Activated CD4-positive, alpha-beta T cell treated with anti-CD3 and anti-CD28 coated beads for 36 hours (primary cell): ENCODE measurements around the gene APOM. TPM values are rescaled to one million over a fixed set of nuclear protein-coding genes. Genes with fewer than 3 reads are reported as not detected.

Source experiments
- ATAC-seq: fragments of 200-7000 bp; cut with Tn5 transposase; one replicate; pipeline ENCODE4 v1.10.0; 2021; ENCODE audit warnings: mild to moderate bottlenecking, moderate library complexity
- CTCF ChIA-PET: fragments of 350-600 bp; sonication (Branson Sonifier 250); formaldehyde crosslinking; loops from one replicate; lab custom pipeline; 2021; ENCODE audit warnings: antibody characterized with exemption; lab: Charles Lee
- POLR2A ChIA-PET: fragments of 350-600 bp; sonication (Branson Sonifier 250); formaldehyde crosslinking; loops from one replicate; lab custom pipeline; 2021; ENCODE audit warnings: antibody characterized with exemption, inconsistent platforms; lab: Charles Lee
- DNase-seq: peaks from one replicate; pipeline ENCODE4 v3.0.0-alpha.2; 2020
- H3K27ac Mint-ChIP-seq: one replicate; pipeline ENCODE4 v1.8.0; 2021; ENCODE audit warnings: mixed read lengths
- H3K27me3 Mint-ChIP-seq: one replicate; pipeline ENCODE4 v1.8.0; 2021; ENCODE audit warnings: mixed read lengths
- H3K36me3 Mint-ChIP-seq: one replicate; pipeline ENCODE4 v1.8.0; 2021; ENCODE audit warnings: low read depth, mixed read lengths
- H3K4me1 Mint-ChIP-seq: one replicate; pipeline ENCODE4 v1.8.0; 2021; ENCODE audit warnings: mixed read lengths
- H3K4me3 Mint-ChIP-seq: one replicate; pipeline ENCODE4 v1.8.0; 2021; ENCODE audit warnings: mild to moderate bottlenecking, moderate library complexity, mixed read lengths
- H3K9me3 Mint-ChIP-seq: one replicate; pipeline ENCODE4 v1.8.0; 2021; ENCODE audit warnings: low read depth, mixed read lengths
- intact Hi-C, 2 experiments: fragments of 100-400 bp; cut with DNase I in 1 of 2; cut with micrococcal nuclease in 1 of 2; formaldehyde crosslinking; loops; one replicate each; pipeline versions ENCODE4 v1.14.2 to v1.15.1; 2022 to 2024; cut with DNase I, micrococcal nuclease
- total RNA-seq, 2 experiments: library from RNA; stranded (reverse); gene quantifications; one replicate each; pipeline ENCODE4 v1.2.3, GENCODE V29; 2021

The APOM gene
- total RNA-seq, 2 experiments from 2014 or later: 3.4 to 4.0 TPM

GRCh38 chr6:31681135-31681671, 25.5 kb downstream of the APOM start:
- Mint-ChIP-seq H3K27ac (peak overlapping the region; percentile 49), H3K4me3 (peak overlapping the region; percentile 66), H3K36me3 (no peaks in the 10 kb centered on the region), H3K9me3 (no peaks in the 10 kb centered on the region), H3K4me1 (peaks cover 15% of the 10 kb centered on the region), H3K27me3 (no peaks in the 10 kb centered on the region)
- peak; percentile 72 for DNase-seq
- ATAC-seq: peak; percentile 76
- ChIA-PET CTCF (interaction anchor here (0.7 to 1.0 kb wide), 7 partner anchors 26 to 241 kb away, joined by 3 to 4 read pairs (median 4); no protein-coding TSS in a partner anchor), POLR2A (interaction anchor here (0.5 to 0.8 kb wide), 2 partner anchors 39 to 145 kb away, joined by 3 read pairs; no protein-coding TSS in a partner anchor)
- intact Hi-C loops: loop anchor here (1.0 to 10.0 kb wide), 7 partner anchors 22 to 276 kb away; partner anchors contain the start of genes NELFE (in 2 of the 2), SKIC2 (in 2 of the 2), ABHD16A (in 1 of the 2) and DDAH2 (in 1 of the 2)

GRCh38 chr6:31683591-31683990, 27.9 kb downstream of the APOM start:
- ChIA-PET POLR2A (no interaction called here), CTCF (interaction anchor here (0.6 to 1.6 kb wide), 3 partner anchors 86 to 163 kb away, joined by 3 to 5 read pairs (median 4); no protein-coding TSS in a partner anchor)
- Mint-ChIP-seq H3K36me3 (peaks cover 8% of the 10 kb centered on the region), H3K4me1 (peaks cover 15% of the 10 kb centered on the region), H3K4me3 (no peak overlapping the region), H3K27me3 (no peaks in the 10 kb centered on the region), H3K9me3 (no peaks in the 10 kb centered on the region), H3K27ac (no peak overlapping the region)
- ATAC-seq (no peak), DNase-seq (no peak)
- intact Hi-C loops: loop anchor here (5.0 to 10.0 kb wide), 3 partner anchors 179 to 274 kb away; partner anchors contain the start of genes NELFE (in 2 of the 2), SKIC2 (in 2 of the 2) and NEU1 (in 1 of the 2)

GRCh38 chr6:31686483-31686882, 30.8 kb downstream of the APOM start:
- DNase-seq: no peak
- ChIA-PET POLR2A (interaction anchor here (0.7 kb wide), 1 partner anchor 25 kb away, joined by 3 read pairs; no protein-coding TSS in a partner anchor), CTCF (interaction anchor here (0.6 kb wide), 1 partner anchor 146 kb away, joined by 3 read pairs; no protein-coding TSS in a partner anchor)
- Mint-ChIP-seq H3K9me3 (no peaks in the 10 kb centered on the region), H3K27ac (no peak overlapping the region), H3K4me3 (no peak overlapping the region), H3K27me3 (no peaks in the 10 kb centered on the region), H3K4me1 (peaks cover 9% of the 10 kb centered on the region), H3K36me3 (peaks cover 12% of the 10 kb centered on the region)
- ATAC-seq: no peak
- intact Hi-C loops: loop anchor here in 1 of 2 experiments (10.0 kb wide), 1 partner anchor 268 kb away; the partner anchor contains the start of genes NELFE and SKIC2

GRCh38 chr6:31687321-31687720, 31.6 kb downstream of the APOM start:
- Mint-ChIP-seq H3K9me3 (no peaks in the 10 kb centered on the region), H3K4me3 (no peak overlapping the region), H3K27ac (no peak overlapping the region), H3K36me3 (peaks cover 12% of the 10 kb centered on the region), H3K4me1 (peaks cover 7% of the 10 kb centered on the region), H3K27me3 (no peaks in the 10 kb centered on the region)
- intact Hi-C loops: loop anchor here in 1 of 2 experiments (10.0 kb wide), 1 partner anchor 267 kb away; the partner anchor contains the start of genes NELFE and SKIC2
- ChIA-PET POLR2A (interaction anchor here (0.6 kb wide), 1 partner anchor 271 kb away, joined by 4 read pairs; the partner anchor contains the start of genes NELFE and SKIC2), CTCF (no interaction called here)
- DNase-seq (no peak), ATAC-seq (no peak)

GRCh38 chr6:31687860-31688693, 32.4 kb downstream of the APOM start:
- DNase-seq (no peak), ATAC-seq (no peak)
- Mint-ChIP-seq H3K27ac (no peak overlapping the region), H3K27me3 (no peaks in the 10 kb centered on the region), H3K4me1 (peaks cover 7% of the 10 kb centered on the region), H3K36me3 (peaks cover 17% of the 10 kb centered on the region), H3K4me3 (no peak overlapping the region), H3K9me3 (no peaks in the 10 kb centered on the region)
- ChIA-PET POLR2A (no interaction called here), CTCF (no interaction called here)
- intact Hi-C loops: loop anchor here in 1 of 2 experiments (10.0 kb wide), 1 partner anchor 267 kb away; the partner anchor contains the start of genes NELFE and SKIC2

- intact Hi-C loops: loop anchor here in 1 of 2 experiments (10.0 kb wide), 1 partner anchor 265 kb away; the partner anchor contains the start of genes NELFE and SKIC2
- no peak for ATAC-seq
- ChIA-PET CTCF (interaction anchor here (0.7 to 1.6 kb wide), 6 partner anchors 11 to 173 kb away, joined by 3 to 6 read pairs (median 4); no protein-coding TSS in a partner anchor), POLR2A (no interaction called here)
- H3K27me3 Mint-ChIP-seq: no peaks in the 10 kb centered on the region
- H3K4me1 Mint-ChIP-seq: peaks cover 7% of the 10 kb centered on the region
- peaks cover 24% of the 10 kb centered on the region for H3K36me3 Mint-ChIP-seq
- no peak overlapping the region for H3K27ac Mint-ChIP-seq
- no peaks in the 10 kb centered on the region for H3K9me3 Mint-ChIP-seq
- H3K4me3 Mint-ChIP-seq: no peak overlapping the region
- peak; percentile 35 for DNase-seq
Measured at GRCh38 chr6:31689249-31690110, 33.8 kb downstream of the APOM start.

GRCh38 chr6:31690231-31691077, 34.8 kb downstream of the APOM start:
- DNase-seq (no peak), ATAC-seq (no peak)
- H3K4me3 Mint-ChIP-seq: no peak overlapping the region
- ChIA-PET CTCF (interaction anchor here (0.6 to 1.7 kb wide), 14 partner anchors 10 to 248 kb away, joined by 3 to 6 read pairs (median 4); partner anchors contain the start of genes LSM2, LY6G5B and TNF), POLR2A (no interaction called here)
- no peaks in the 10 kb centered on the region for H3K27me3 Mint-ChIP-seq
- H3K27ac Mint-ChIP-seq: peak overlapping the region; percentile 69
- peaks cover 24% of the 10 kb centered on the region for H3K36me3 Mint-ChIP-seq
- intact Hi-C loops: no loop called here
- H3K4me1 Mint-ChIP-seq: peaks cover 7% of the 10 kb centered on the region
- no peaks in the 10 kb centered on the region for H3K9me3 Mint-ChIP-seq

- ChIA-PET CTCF (interaction anchor here (0.6 to 1.7 kb wide), 10 partner anchors 9 to 200 kb away, joined by 3 to 6 read pairs (median 4); partner anchors contain the start of genes LSM2, LY6G5B and TNF), POLR2A (no interaction called here)
- Mint-ChIP-seq H3K4me3 (no peak overlapping the region), H3K4me1 (peaks cover 7% of the 10 kb centered on the region), H3K27ac (no peak overlapping the region), H3K27me3 (no peaks in the 10 kb centered on the region), H3K9me3 (no peaks in the 10 kb centered on the region), H3K36me3 (peaks cover 25% of the 10 kb centered on the region)
- DNase-seq: no peak
- intact Hi-C loops: no loop called here
- no peak for ATAC-seq
Measured at GRCh38 chr6:31691078-31691463, 35.4 kb downstream of the APOM start.

GRCh38 chr6:31691564-31692108, 35.9 kb downstream of the APOM start:
- ATAC-seq: no peak
- Mint-ChIP-seq H3K36me3 (peaks cover 25% of the 10 kb centered on the region), H3K4me3 (no peak overlapping the region), H3K9me3 (no peaks in the 10 kb centered on the region), H3K27ac (no peak overlapping the region), H3K4me1 (peaks cover 7% of the 10 kb centered on the region), H3K27me3 (no peaks in the 10 kb centered on the region)
- intact Hi-C loops: no loop called here
- DNase-seq: no peak
- ChIA-PET POLR2A (no interaction called here), CTCF (interaction anchor here (1.1 to 1.7 kb wide), 4 partner anchors 9 to 138 kb away, joined by 3 to 6 read pairs (median 4); no protein-coding TSS in a partner anchor)
